ENCODE measurements around the gene ZFPL1. TPM values are rescaled to one million over a fixed set of nuclear protein-coding genes. Genes with fewer than 3 reads are reported as not detected.

Gene ZFPL1
- total RNA-seq, 1 experiment from 2014 or later, result 17.6 TPM

GRCh38 chr11:65095974-65096806 is 12.2 kb downstream of the ZFPL1 start, which contains the start of gene VPS51:
Gene VPS51 (plus strand): TSS chr11:65096214. CDS start chr11:65096251, 37 bp downstream.
- H3K4me1 ChIP-seq, result peaks cover 3% of the 10 kb centered on the region
- H3K27ac ChIP-seq, result peak within 1 kb of the TSS; percentile 80
- H3K36me3 ChIP-seq, result no peaks in the 10 kb centered on the region
- peak within 1 kb of the TSS; percentile 99 for H3K4me3 ChIP-seq
- no peaks in the 10 kb centered on the region for H3K27me3 ChIP-seq
- DNase-seq, result peak; percentile 89 to 93
- no peaks in the 10 kb centered on the region for H3K9me3 ChIP-seq (replicated peaks)

DNA sequence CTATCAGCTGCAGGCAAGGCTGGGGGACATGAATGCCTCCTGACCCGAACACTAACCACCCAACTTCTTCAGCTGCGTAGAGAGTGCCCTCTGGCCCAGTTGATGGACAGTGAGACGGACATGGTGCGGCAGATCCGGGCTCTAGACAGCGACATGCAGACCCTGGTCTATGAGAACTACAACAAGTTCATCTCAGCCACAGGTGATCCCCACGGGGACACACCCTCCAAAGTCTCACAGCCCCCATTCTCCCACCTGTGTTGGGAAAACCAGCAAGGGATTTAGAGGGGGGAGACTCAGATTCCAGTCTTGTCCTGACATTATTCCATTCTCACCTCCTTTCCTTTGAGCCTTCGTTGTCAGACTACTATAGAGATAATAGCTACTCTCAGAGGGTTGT is 12.9 kb downstream of the ZFPL1 start:
- Histone ChIP-seq H3K9me3 (replicated peaks) (no peaks in the 10 kb centered on the region), H3K4me3 (peak overlapping the region; percentile 99), H3K27ac (no peak overlapping the region), H3K4me1 (peaks cover 6% of the 10 kb centered on the region), H3K36me3 (no peaks in the 10 kb centered on the region), H3K27me3 (no peaks in the 10 kb centered on the region)
- DNase-seq, result no peak

GRCh38 chr11:65100674-65101350 is 16.8 kb downstream of the ZFPL1 start:
- DNase-seq, result no peak
- no peak overlapping the region for H3K27ac ChIP-seq
- no peaks in the 10 kb centered on the region for H3K9me3 ChIP-seq (replicated peaks)
- H3K4me1 ChIP-seq, result peaks cover 12% of the 10 kb centered on the region
- no peaks in the 10 kb centered on the region for H3K27me3 ChIP-seq
- no peaks in the 10 kb centered on the region for H3K36me3 ChIP-seq
- no peak overlapping the region for H3K4me3 ChIP-seq

DNA sequence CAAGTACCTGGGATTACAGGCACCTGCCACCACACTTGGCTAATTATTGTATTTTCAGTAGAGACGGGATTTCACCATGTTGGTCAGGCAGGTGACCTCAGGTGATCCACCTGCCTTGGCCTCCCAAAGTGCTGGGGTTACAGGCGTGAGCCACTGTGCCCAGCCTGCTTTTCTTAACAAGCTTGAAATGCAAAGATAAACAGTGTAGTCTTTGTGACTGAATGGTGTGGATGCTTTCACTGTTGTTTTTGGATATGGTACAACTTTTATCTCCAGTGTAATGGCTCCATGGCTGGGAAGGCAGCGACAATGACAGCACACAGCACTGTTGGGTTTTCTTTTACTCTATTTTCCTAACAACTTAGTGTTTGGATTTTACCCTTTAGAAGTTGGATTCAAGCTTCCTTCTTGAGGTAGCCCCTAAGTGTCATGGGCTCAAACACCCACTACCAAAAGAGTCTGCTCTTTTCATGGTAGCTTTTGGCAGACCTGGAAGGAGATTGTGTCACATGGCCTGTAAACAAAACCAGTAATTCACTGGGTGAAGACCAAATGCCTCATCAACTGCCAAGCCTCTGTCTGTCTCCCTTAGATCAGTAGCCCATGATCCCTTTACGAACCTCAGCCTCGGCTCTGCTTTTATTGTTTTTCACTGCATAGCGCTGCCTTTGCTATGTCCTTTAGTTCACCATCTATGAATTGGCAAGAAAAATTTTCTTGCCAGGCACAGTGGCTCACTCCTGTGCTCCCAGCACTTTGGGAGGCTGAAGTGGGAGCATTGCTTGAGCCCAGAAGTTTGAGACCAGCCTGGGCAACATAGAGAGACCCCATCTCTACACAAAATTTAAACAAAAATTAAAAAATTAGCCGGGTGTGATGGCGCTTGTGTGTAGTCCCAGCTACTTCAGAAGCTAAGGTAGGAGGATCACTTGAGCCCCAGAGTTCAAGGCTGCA is 18.4 kb downstream of the ZFPL1 start:
- Histone ChIP-seq H3K27me3 (no peaks in the 10 kb centered on the region), H3K36me3 (no peaks in the 10 kb centered on the region), H3K4me3 (no peak overlapping the region), H3K27ac (peak overlapping the region; percentile 50), H3K4me1 (peaks cover 12% of the 10 kb centered on the region; the same call in 1 of the 2 replicates), H3K9me3 (replicated peaks) (no peaks in the 10 kb centered on the region)
- DNase-seq, result peak in 1 of 2 experiments; percentile 50

- no peaks in the 10 kb centered on the region for H3K27me3 ChIP-seq
- H3K27ac ChIP-seq, result no peak overlapping the region
- H3K4me3 ChIP-seq, result no peak overlapping the region
- H3K9me3 ChIP-seq (replicated peaks), result no peaks in the 10 kb centered on the region
- no peaks in the 10 kb centered on the region for H3K36me3 ChIP-seq
- peaks cover 12% of the 10 kb centered on the region; the same call in 1 of the 2 replicates for H3K4me1 ChIP-seq
- no peak for DNase-seq
Measured at GRCh38 chr11:65103476-65103875, 19.5 kb downstream of the ZFPL1 start.

- Histone ChIP-seq H3K9me3 (replicated peaks) (no peaks in the 10 kb centered on the region), H3K27ac (no peak overlapping the region), H3K4me3 (no peak overlapping the region), H3K27me3 (no peaks in the 10 kb centered on the region), H3K36me3 (no peaks in the 10 kb centered on the region), H3K4me1 (peaks cover 12% of the 10 kb centered on the region; the same call in 1 of the 2 replicates)
- no peak for DNase-seq
Measured at GRCh38 chr11:65104628-65105027, 20.6 kb downstream of the ZFPL1 start.

- Histone ChIP-seq H3K36me3 (no peaks in the 10 kb centered on the region), H3K27me3 (no peaks in the 10 kb centered on the region), H3K4me1 (peaks cover 9% of the 10 kb centered on the region; the same call in 1 of the 2 replicates), H3K27ac (no peak overlapping the region), H3K4me3 (no peak overlapping the region), H3K9me3 (replicated peaks) (no peaks in the 10 kb centered on the region)
- no peak for DNase-seq
Measured at GRCh38 chr11:65107078-65107477, 23.1 kb downstream of the ZFPL1 start.

GRCh38 chr11:65107751-65108468 is 23.9 kb downstream of the ZFPL1 start:
- no peaks in the 10 kb centered on the region for H3K27me3 ChIP-seq
- H3K36me3 ChIP-seq, result no peaks in the 10 kb centered on the region
- H3K9me3 ChIP-seq (replicated peaks), result no peaks in the 10 kb centered on the region
- H3K4me1 ChIP-seq, result peaks cover 2% of the 10 kb centered on the region; the same call in 1 of the 2 replicates
- DNase-seq, result no peak
- H3K27ac ChIP-seq, result no peak overlapping the region
- no peak overlapping the region for H3K4me3 ChIP-seq

GRCh38 chr11:65108469-65109123 is 24.6 kb downstream of the ZFPL1 start:
- Histone ChIP-seq H3K27me3 (no peaks in the 10 kb centered on the region), H3K9me3 (replicated peaks) (no peaks in the 10 kb centered on the region), H3K4me1 (peaks cover 2% of the 10 kb centered on the region; the same call in 1 of the 2 replicates), H3K27ac (no peak overlapping the region), H3K4me3 (no peak overlapping the region), H3K36me3 (no peaks in the 10 kb centered on the region)
- DNase-seq, result no peak

GRCh38 chr11:65109231-65110198 is 25.5 kb downstream of the ZFPL1 start:
- H3K27ac ChIP-seq, result no peak overlapping the region
- DNase-seq, result no peak
- H3K27me3 ChIP-seq, result no peaks in the 10 kb centered on the region
- H3K4me1 ChIP-seq, result peaks cover 2% of the 10 kb centered on the region; the same call in 1 of the 2 replicates
- no peaks in the 10 kb centered on the region for H3K36me3 ChIP-seq
- no peaks in the 10 kb centered on the region for H3K9me3 ChIP-seq (replicated peaks)
- H3K4me3 ChIP-seq, result no peak overlapping the region

DNA sequence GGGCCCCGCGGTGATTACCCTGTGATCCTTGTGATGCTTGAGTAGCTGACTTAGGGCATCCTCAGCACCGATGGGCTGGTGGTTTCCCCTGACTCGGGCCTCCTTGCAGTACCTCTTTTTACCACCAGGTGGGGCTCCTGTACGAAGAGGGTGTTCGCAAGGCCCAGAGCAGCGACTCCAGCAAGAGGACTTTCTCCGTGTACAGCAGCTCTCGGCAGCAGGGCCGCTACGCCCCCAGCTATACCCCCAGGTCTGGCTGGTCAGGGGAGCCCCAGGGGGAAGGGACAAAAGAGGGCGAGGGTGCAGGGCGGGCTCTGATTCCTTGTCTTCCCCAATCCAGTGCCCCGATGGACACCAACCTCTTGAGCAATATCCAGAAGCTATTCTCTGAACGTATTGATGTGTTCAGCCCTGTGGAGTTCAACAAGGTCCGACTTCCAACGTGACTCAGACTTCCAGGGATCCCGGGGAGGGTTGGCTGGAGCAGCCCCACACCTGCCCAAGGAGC is 26.4 kb downstream of the ZFPL1 start:
- no peaks in the 10 kb centered on the region for H3K9me3 ChIP-seq (replicated peaks)
- peak; percentile 80 to 89 for DNase-seq
- H3K4me1 ChIP-seq, result peaks cover 2% of the 10 kb centered on the region; the same call in 1 of the 2 replicates
- no peak overlapping the region for H3K27ac ChIP-seq
- no peaks in the 10 kb centered on the region for H3K36me3 ChIP-seq
- no peaks in the 10 kb centered on the region for H3K27me3 ChIP-seq
- no peak overlapping the region for H3K4me3 ChIP-seq

DNA sequence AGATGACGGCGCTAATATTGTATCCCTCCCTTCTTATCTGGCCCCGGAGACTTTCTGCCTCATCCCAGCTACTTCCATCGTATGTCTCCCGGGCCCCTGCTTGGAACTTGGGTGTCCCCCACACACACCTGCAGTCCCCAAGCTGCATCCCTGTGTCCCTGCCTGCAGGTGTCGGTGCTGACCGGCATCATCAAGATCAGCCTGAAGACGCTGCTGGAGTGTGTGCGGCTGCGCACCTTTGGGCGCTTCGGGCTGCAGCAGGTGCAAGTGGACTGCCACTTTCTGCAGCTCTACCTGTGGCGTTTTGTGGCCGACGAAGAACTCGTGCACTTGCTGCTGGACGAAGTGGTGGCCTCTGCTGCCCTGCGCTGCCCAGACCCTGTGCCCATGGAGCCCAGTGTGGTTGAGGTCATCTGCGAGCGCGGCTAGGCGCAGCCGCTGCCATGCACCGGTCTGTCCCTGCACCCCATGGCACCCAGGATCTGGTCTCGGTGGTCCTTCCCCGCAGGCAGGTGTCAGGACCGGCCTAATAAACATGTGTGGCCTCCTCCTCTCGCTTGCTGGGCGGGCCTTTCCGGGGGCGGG is 27.2 kb downstream of the ZFPL1 start:
- DNase-seq, result no peak

More for the DNA sequence above, 27.2 kb downstream of the ZFPL1 start:
- Histone ChIP-seq H3K36me3 (no peaks in the 10 kb centered on the region), H3K27me3 (no peaks in the 10 kb centered on the region), H3K27ac (no peak overlapping the region), H3K4me1 (peaks cover 2% of the 10 kb centered on the region; the same call in 1 of the 2 replicates), H3K4me3 (no peak overlapping the region), H3K9me3 (replicated peaks) (no peaks in the 10 kb centered on the region)

Measured in SJCRH30 (cell line).